GM12874 (cell line): ENCODE measurements around the gene FGF16.

ENCODE experiments used
- TF ChIP-seq, protein P1 (sequence below): IDR thresholded peaks from 2 replicates; pipeline ENCODE4 v1.5.1; 2011; ENCODE audit warnings: low read depth, mild to moderate bottlenecking, control low read depth, low read length, moderate library complexity; ENCODE audit not compliant: insufficient read depth

Gene FGF16

DNA sequence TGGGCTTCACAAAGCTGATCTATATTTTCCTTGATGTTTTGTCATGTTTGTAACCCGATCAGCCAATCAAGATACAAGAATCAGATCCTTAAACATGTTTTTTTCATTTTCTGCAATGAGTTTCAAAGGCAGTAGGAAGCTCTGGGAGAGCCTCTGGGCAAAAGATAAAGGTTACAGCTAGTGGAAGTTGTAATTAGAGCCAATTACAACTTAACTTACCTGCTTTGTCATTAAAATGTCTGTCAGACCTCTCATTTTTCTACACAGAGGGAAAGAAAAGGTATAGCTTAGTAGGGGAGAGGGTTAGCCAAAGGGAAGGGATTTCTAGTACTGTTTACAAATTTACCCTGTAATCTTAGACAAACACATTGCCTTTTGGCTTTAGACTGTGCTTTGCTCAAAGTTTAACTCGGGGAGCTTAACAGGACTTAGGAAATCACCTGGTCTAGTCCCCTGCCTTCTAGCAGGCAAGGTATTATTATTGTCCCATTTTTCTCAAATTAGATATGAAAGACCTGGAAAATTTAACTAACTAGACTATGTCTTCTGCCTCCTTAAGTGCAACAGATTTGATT is 55.8 kb downstream of the FGF16 start:
- TF ChIP-seq, protein P1, sequence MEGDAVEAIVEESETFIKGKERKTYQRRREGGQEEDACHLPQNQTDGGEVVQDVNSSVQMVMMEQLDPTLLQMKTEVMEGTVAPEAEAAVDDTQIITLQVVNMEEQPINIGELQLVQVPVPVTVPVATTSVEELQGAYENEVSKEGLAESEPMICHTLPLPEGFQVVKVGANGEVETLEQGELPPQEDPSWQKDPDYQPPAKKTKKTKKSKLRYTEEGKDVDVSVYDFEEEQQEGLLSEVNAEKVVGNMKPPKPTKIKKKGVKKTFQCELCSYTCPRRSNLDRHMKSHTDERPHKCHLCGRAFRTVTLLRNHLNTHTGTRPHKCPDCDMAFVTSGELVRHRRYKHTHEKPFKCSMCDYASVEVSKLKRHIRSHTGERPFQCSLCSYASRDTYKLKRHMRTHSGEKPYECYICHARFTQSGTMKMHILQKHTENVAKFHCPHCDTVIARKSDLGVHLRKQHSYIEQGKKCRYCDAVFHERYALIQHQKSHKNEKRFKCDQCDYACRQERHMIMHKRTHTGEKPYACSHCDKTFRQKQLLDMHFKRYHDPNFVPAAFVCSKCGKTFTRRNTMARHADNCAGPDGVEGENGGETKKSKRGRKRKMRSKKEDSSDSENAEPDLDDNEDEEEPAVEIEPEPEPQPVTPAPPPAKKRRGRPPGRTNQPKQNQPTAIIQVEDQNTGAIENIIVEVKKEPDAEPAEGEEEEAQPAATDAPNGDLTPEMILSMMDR, result no peak

DNA sequence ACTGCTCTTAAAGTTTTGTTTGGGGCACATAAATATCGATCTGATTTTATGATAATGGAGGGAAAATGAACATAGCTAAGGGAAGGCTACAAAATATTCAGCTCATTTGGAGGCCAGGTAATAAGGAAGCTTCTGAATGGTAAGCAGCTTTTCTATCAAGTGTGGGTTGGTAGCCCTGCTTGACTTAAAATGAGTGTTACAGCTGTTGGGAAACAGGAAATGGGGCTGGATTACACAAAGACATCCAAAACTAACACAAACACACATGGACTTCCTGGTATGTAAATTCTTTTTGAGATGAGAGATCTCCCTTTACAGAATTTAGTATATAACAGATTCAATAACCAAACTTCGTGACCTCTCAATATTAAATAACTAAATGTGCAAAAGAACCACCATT is 58.0 kb downstream of the FGF16 start:
- TF ChIP-seq, protein P1, result no peak
